ENCODE results near the gene LKAAEAR1.

DNA sequence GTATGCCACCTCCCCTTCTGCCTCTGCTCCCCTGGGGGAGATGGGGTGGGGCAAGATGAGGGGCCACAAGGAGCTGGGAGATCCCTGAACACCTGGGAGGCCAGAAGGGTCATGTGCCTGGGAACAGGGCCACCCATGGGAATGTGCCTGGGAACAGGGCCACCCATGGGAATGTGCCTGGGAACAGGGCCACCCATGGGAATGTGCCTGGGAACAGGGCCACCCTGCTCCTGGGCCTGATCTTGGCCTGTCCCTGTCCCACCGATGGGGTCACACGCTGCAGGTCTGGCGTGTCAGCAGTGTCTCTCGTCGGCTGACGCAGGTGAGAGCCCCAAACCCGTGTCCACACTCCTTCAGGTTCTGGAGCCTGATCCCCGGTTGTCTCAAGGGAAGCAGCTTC lies 9.2 kb downstream of the LKAAEAR1 start:
- TF ChIP-seq POLR2AphosphoS5 (IDR thresholded peaks at IDR 0.05; ENCODE audit: low read depth): no peak
- TF ChIP-seq, protein P1, sequence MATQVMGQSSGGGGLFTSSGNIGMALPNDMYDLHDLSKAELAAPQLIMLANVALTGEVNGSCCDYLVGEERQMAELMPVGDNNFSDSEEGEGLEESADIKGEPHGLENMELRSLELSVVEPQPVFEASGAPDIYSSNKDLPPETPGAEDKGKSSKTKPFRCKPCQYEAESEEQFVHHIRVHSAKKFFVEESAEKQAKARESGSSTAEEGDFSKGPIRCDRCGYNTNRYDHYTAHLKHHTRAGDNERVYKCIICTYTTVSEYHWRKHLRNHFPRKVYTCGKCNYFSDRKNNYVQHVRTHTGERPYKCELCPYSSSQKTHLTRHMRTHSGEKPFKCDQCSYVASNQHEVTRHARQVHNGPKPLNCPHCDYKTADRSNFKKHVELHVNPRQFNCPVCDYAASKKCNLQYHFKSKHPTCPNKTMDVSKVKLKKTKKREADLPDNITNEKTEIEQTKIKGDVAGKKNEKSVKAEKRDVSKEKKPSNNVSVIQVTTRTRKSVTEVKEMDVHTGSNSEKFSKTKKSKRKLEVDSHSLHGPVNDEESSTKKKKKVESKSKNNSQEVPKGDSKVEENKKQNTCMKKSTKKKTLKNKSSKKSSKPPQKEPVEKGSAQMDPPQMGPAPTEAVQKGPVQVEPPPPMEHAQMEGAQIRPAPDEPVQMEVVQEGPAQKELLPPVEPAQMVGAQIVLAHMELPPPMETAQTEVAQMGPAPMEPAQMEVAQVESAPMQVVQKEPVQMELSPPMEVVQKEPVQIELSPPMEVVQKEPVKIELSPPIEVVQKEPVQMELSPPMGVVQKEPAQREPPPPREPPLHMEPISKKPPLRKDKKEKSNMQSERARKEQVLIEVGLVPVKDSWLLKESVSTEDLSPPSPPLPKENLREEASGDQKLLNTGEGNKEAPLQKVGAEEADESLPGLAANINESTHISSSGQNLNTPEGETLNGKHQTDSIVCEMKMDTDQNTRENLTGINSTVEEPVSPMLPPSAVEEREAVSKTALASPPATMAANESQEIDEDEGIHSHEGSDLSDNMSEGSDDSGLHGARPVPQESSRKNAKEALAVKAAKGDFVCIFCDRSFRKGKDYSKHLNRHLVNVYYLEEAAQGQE (IDR thresholded peaks at IDR 0.05; ENCODE audit: unreplicated experiment): no peak
- no peak for TF ChIP-seq EZH2 (IDR thresholded peaks at IDR 0.05; ENCODE audit: low read depth, unreplicated experiment)
- TF ChIP-seq, protein P2, sequence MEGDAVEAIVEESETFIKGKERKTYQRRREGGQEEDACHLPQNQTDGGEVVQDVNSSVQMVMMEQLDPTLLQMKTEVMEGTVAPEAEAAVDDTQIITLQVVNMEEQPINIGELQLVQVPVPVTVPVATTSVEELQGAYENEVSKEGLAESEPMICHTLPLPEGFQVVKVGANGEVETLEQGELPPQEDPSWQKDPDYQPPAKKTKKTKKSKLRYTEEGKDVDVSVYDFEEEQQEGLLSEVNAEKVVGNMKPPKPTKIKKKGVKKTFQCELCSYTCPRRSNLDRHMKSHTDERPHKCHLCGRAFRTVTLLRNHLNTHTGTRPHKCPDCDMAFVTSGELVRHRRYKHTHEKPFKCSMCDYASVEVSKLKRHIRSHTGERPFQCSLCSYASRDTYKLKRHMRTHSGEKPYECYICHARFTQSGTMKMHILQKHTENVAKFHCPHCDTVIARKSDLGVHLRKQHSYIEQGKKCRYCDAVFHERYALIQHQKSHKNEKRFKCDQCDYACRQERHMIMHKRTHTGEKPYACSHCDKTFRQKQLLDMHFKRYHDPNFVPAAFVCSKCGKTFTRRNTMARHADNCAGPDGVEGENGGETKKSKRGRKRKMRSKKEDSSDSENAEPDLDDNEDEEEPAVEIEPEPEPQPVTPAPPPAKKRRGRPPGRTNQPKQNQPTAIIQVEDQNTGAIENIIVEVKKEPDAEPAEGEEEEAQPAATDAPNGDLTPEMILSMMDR (conservative IDR thresholded peaks at IDR 0.05; ENCODE audit: low read depth in 2 of 2): no peak
- no peak for TF ChIP-seq EZH2phosphoT487 (IDR thresholded peaks at IDR 0.05; ENCODE audit: unreplicated experiment)
